ENCODE data around the gene TUBB6. TPM values are rescaled to one million over a fixed set of nuclear protein-coding genes. Genes with fewer than 3 reads are reported as not detected.

The TUBB6 gene
- total and polyA plus RNA-seq, 2 of the 13 experiments (the other 11 are each of a cell fraction or from before 2014, with no cell fraction given): 9.9 to 28.6 TPM

GRCh38 chr18:12327510-12328178 is 19.6 kb downstream of the TUBB6 start (continued):
- TF ChIP-seq ASH2L (IDR thresholded peaks at IDR 0.05; ENCODE audit: insufficient read length, low read depth, low read length) (peak; percentile 34), AGO2 (optimal IDR thresholded peaks at IDR 0.05; ENCODE audit: low read depth, low read length) (peak; percentile 26), NR1H2 (CRISPR knock-in tag; IDR thresholded peaks at IDR 0.05; ENCODE audit: borderline replicate concordance, low read depth) (no peak), TSC22D2 (CRISPR knock-in tag; IDR thresholded peaks at IDR 0.05; ENCODE audit: borderline replicate concordance) (no peak), ZSCAN22 (CRISPR knock-in tag; IDR thresholded peaks at IDR 0.05) (no peak), GFI1 (CRISPR knock-in tag; IDR thresholded peaks at IDR 0.05; ENCODE audit: borderline replicate concordance) (no peak), ZNF543 (CRISPR knock-in tag; IDR thresholded peaks at IDR 0.05) (no peak), RAD21 (CRISPR knock-in tag; IDR thresholded peaks at IDR 0.05) (peak; percentile 64; the same call in 1 of the 2 replicates)
- TF ChIP-seq, protein P1, sequence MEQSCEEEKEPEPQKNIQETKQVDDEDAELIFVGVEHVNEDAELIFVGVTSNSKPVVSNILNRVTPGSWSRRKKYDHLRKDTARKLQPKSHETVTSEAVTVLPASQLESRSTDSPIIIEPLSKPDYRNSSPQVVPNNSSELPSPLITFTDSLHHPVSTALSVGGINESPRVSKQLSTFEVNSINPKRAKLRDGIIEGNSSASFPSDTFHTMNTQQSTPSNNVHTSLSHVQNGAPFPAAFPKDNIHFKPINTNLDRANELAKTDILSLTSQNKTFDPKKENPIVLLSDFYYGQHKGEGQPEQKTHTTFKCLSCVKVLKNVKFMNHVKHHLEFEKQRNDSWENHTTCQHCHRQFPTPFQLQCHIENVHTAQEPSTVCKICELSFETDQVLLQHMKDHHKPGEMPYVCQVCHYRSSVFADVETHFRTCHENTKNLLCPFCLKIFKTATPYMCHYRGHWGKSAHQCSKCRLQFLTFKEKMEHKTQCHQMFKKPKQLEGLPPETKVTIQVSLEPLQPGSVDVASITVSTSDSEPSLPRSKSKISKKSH (CRISPR knock-in tag; IDR thresholded peaks at IDR 0.05; ENCODE audit: borderline replicate concordance): 0 out of 2 replicates have a peak, but pooled peaks have one; percentile 27
- TF ChIP-seq, protein P2, sequence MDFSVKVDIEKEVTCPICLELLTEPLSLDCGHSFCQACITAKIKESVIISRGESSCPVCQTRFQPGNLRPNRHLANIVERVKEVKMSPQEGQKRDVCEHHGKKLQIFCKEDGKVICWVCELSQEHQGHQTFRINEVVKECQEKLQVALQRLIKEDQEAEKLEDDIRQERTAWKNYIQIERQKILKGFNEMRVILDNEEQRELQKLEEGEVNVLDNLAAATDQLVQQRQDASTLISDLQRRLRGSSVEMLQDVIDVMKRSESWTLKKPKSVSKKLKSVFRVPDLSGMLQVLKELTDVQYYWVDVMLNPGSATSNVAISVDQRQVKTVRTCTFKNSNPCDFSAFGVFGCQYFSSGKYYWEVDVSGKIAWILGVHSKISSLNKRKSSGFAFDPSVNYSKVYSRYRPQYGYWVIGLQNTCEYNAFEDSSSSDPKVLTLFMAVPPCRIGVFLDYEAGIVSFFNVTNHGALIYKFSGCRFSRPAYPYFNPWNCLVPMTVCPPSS (IDR thresholded peaks at IDR 0.05): no peak

Measured in HepG2 (cell line).